ENCODE measurements around the gene LARGE1.

GRCh38 chr22:33737662-33738061 lies 182.6 kb downstream of the LARGE1 start:
- TF ChIP-seq CTCF (IDR thresholded peaks at IDR 0.05) (no peak), POLR2A (IDR thresholded peaks at IDR 0.05) (no peak)

Data from body of pancreas (tissue), 4 donors.